GM12878 (cell line): ENCODE measurements around the gene RASGRF1. TPM values are rescaled to one million over a fixed set of nuclear protein-coding genes. Genes with fewer than 3 reads are reported as not detected.

ENCODE experiments used
- ATAC-seq: fragments of 200-7000 bp; cut with Tn5 transposase; 3 replicates; pipeline ENCODE4 v1.9.1; 2020; ENCODE audit warnings: mild to moderate bottlenecking, moderate library complexity
- BruUV-seq: library from RNA; stranded (reverse); fragments of 400-500 nt; replicated peaks from 2 replicates; lab custom pipeline; 2021; lab: Mats Ljungman, UMichigan
- CTCF ChIA-PET: fragments of 300-600 bp; sonication (Branson Sonifier 250); formaldehyde crosslinking; extraction: SDS; loops from one replicate; lab custom pipeline; 2021; ENCODE audit warnings: inconsistent platforms; lab: Yijun Ruan, JAX
- POLR2A ChIA-PET: fragments of 350-600 bp; formaldehyde crosslinking; extraction: SDS; loops from one replicate; lab custom pipeline; 2021; ENCODE audit warnings: inconsistent platforms; lab: Charles Lee
- RAD21 ChIA-PET: fragments of 300-600 bp; sonication (Branson Sonifier 250); formaldehyde crosslinking; loops from one replicate; lab custom pipeline; 2023; ENCODE audit warnings: antibody characterized with exemption; ENCODE audit not compliant: unreplicated experiment; lab: Charles Lee
- SMC1A ChIA-PET: fragments of 300-600 bp; sonication (Branson Sonifier 250); formaldehyde crosslinking; loops from one replicate; lab custom pipeline; 2023; ENCODE audit not compliant: unreplicated experiment, uncharacterized antibody; lab: Charles Lee
- DNase-seq: peaks from one replicate; pipeline ENCODE4 v3.0.0-alpha.2; 2011; ENCODE audit warnings: low read depth, low spot score
- FAIRE-seq: peaks from 3 replicates; lab custom pipeline; 2011; peaks lifted over from hg19 to GRCh38; lab: Jason Lieb, UNC
- H2AFZ ChIP-seq: 2 replicates; pipeline ENCODE4 v1.6.0; 2011; ENCODE audit warnings: low read depth, low read length, control low read depth; ENCODE audit not compliant: control insufficient read depth
- H3K27ac ChIP-seq: 2 replicates; pipeline ENCODE4 v1.5.1; 2011; ENCODE audit warnings: control low read depth; ENCODE audit not compliant: control insufficient read depth, insufficient read depth
- H3K27me3 ChIP-seq, 2 experiments: replicated peaks in 1 of 2; 2 replicates each; pipeline versions ENCODE4 v1.6.0 to v1.6.1; 2011; ENCODE audit warnings: low read length in 1 of 2; ENCODE audit not compliant: control insufficient read depth in 2 of 2, insufficient read depth in 2 of 2
- H3K36me3 ChIP-seq, 2 experiments: 2 replicates each; pipeline ENCODE4 v1.5.1; 2011; ENCODE audit warnings: low read length in 1 of 2; ENCODE audit not compliant: control insufficient read depth in 2 of 2, insufficient read depth in 2 of 2
- H3K4me1 ChIP-seq: 2 replicates; pipeline ENCODE4 v1.6.1; 2011; ENCODE audit warnings: mild to moderate bottlenecking, low read length, moderate library complexity, mixed read lengths; ENCODE audit not compliant: control insufficient read depth, insufficient read depth
- H3K4me2 ChIP-seq: 2 replicates; pipeline ENCODE4 v1.6.0; 2011; ENCODE audit warnings: control low read depth; ENCODE audit not compliant: control insufficient read depth, insufficient read depth
- H3K4me3 ChIP-seq: fragments of 200-600 bp; sonication (generic); 2 replicates; pipeline ENCODE4 v1.5.1; 2016
- H3K79me2 ChIP-seq: 2 replicates; pipeline ENCODE4 v1.6.0; 2011; ENCODE audit warnings: low read length; ENCODE audit not compliant: control insufficient read depth, insufficient read depth
- H3K9ac ChIP-seq: 2 replicates; pipeline ENCODE4 v1.8.0; 2011; ENCODE audit warnings: low read length, control low read depth, mixed read lengths; ENCODE audit not compliant: control insufficient read depth, insufficient read depth
- H3K9me3 ChIP-seq: replicated peaks from 3 replicates; pipeline ENCODE4 v1.5.1; 2011; ENCODE audit warnings: mild to moderate bottlenecking, low read length; ENCODE audit not compliant: control insufficient read depth, insufficient read depth
- H4K20me1 ChIP-seq: 2 replicates; pipeline ENCODE4 v1.6.0; 2011; ENCODE audit not compliant: control insufficient read depth, insufficient read depth
- ATF2 ChIP-seq: IDR thresholded peaks from 2 replicates; pipeline ENCODE4 v1.6.1; 2012; ENCODE audit warnings: low read length, inconsistent platforms
- CHD1 ChIP-seq: IDR thresholded peaks from 2 replicates; pipeline ENCODE4 v1.6.1; 2012; ENCODE audit warnings: low read depth, low read length, improper control_type of control experiment
- GABPA ChIP-seq: IDR thresholded peaks from 2 replicates; pipeline ENCODE4 v1.6.1; 2014; ENCODE audit warnings: antibody characterized with exemption, low read depth, mild to moderate bottlenecking, inconsistent platforms
- JUNB ChIP-seq: IDR thresholded peaks from 2 replicates; pipeline ENCODE4 v1.6.1; 2016; ENCODE audit warnings: antibody characterized with exemption, mild to moderate bottlenecking
- MYB ChIP-seq: fragments of 150-350 bp; IDR thresholded peaks from 2 replicates; pipeline ENCODE4 v1.6.1; 2014; ENCODE audit warnings: mild to moderate bottlenecking, low read depth, low read length, borderline replicate concordance
- POLR2AphosphoS2 ChIP-seq: IDR thresholded peaks from 2 replicates; pipeline ENCODE4 v1.6.1; 2011; ENCODE audit warnings: low read depth, mild to moderate bottlenecking, low read length, improper control_type of control experiment, moderate library complexity
- SMC3 ChIP-seq: IDR thresholded peaks from 2 replicates; pipeline ENCODE4 v1.6.1; 2011; ENCODE audit warnings: low read length, improper control_type of control experiment, borderline replicate concordance
- ZNF274 ChIP-seq: IDR thresholded peaks from one replicate; pipeline ENCODE4 v1.8.0; 2011; ENCODE audit not compliant: insufficient read length, insufficient read depth
- WGBS: methylation state at CpG from one replicate; pipeline ENCODE4 v1.1.6; 2016; ENCODE audit warnings: low lambda C conversion rate; ENCODE audit not compliant: insufficient replicate concordance, insufficient coverage; ENCODE audit errors: missing lambda C conversion rate; 5-methylcytosine and 5-hydroxymethylcytosine counted together
- in situ Hi-C: fragments of 300-500 bp; cut with MboI; formaldehyde crosslinking; loops from 9 replicates; pipeline ENCODE4 v1.14.3; 2018; ENCODE audit warnings: mixed read lengths
- intact Hi-C: fragments of 100-400 bp; cut with micrococcal nuclease; formaldehyde crosslinking; loops from one replicate; pipeline ENCODE4 v1.14.2; 2022; ENCODE audit not compliant: unreplicated experiment
- polyA plus RNA-seq, 11 experiments: library from polyadenylated mRNA; depleted of rRNA in 4 of 11; unstranded in 6 of 11; stranded (reverse) in 5 of 11; fragments of >200 nt; fragmentation: Nextera tagmentation in 4 of 11; fragmentation: Illumina TruSeq in 1 of 11; extraction: Ambion mirVana in 4 of 11; extraction: Trizol in 1 of 11; gene quantifications; 1 replicate in 1 of 11; 2 replicates in 10 of 11; pipeline versions ENCODE4 v1.2.1 to v1.2.3, GENCODE V29; 2011 to 2016; ENCODE audit warnings: inconsistent platforms in 2 of 11, missing spikeins in 2 of 11, low read depth in 1 of 11
- total RNA-seq, 4 experiments: library from RNA; depleted of rRNA in 3 of 4; stranded (reverse); fragments of >200 nt in 3 of 4; fragmentation: Illumina TruSeq in 1 of 4; extraction: Trizol in 1 of 4; gene quantifications; 2 replicates each; pipeline versions ENCODE4 v1.2.1 to v1.2.3, GENCODE V29; 2013 to 2021

Gene RASGRF1
- total and polyA plus RNA-seq, 10 of the 15 experiments (the other 5 are each of a cell fraction or from before 2014, with no cell fraction given), result 0.20 to 1.9 (median 0.86) TPM

- Histone ChIP-seq H3K9ac (no peak overlapping the region), H3K4me2 (no peak overlapping the region), H3K4me3 (no peak overlapping the region)
- SMC1A ChIA-PET, result no interaction called here
- TF ChIP-seq JUNB (no peak), SMC3 (no peak), ZNF274 (no peak), POLR2AphosphoS2 (no peak), GABPA (no peak), MYB (no peak), ATF2 (no peak), CHD1 (no peak)
- TF ChIP-seq, all 136 proteins: peak for 0
- Histone ChIP-seq H3K4me1 (peaks cover 32% of the 10 kb centered on the region), H4K20me1 (no peaks in the 10 kb centered on the region), H3K36me3 (no peaks in the 10 kb centered on the region), H3K27ac (no peak overlapping the region), H3K9me3 (no peaks in the 10 kb centered on the region; the same call in 2 of the 3 replicates), H2AFZ (no peak overlapping the region), H3K27me3 (no peaks in the 10 kb centered on the region), H3K79me2 (peaks cover 22% of the 10 kb centered on the region)
- POLR2A ChIA-PET, result no interaction called here
- intact Hi-C loops, result no loop called here
- BruUV-seq, result no TSS peak
- no peak for DNase-seq
- ATAC-seq, result no peak
- WGBS, result 62% methylated on average over 1 of the region's 1 CpG
- CTCF ChIA-PET, result interaction anchor here (1.5 to 8.9 kb wide), 3 partner anchors 21 to 74 kb away, joined by 4 to 105 read pairs (median 8); no protein-coding TSS in a partner anchor
- FAIRE-seq, result no peak
- in situ Hi-C loops, result loop anchor here (25.0 kb wide), 1 partner anchor 822 kb away; no protein-coding TSS in a partner anchor
- RAD21 ChIA-PET, result no interaction called here
Measured at GRCh38 chr15:78984041-78984440, 106.5 kb downstream of the RASGRF1 start.
